SK-N-SH treated with all-trans-retinoic acid at 6 μM for 48 hours (cell line): ENCODE results near the gene VCL.
"Not testable (repeated sequence)": the region's sequence is repeated elsewhere in the genome, so short reads cannot be mapped to it uniquely, and the experiment has no call there.

Experiments used
- ATAC-seq: fragments of 200-7000 bp; cut with Tn5 transposase; 3 replicates; pipeline ENCODE4 v1.9.1; 2020; ENCODE audit warnings: mild to moderate bottlenecking, moderate library complexity
- ARNTL ChIP-seq: fragments of 450-650 bp; formaldehyde crosslinking; IDR thresholded peaks from 2 replicates; pipeline ENCODE4 v1.5.0; 2020; ENCODE audit warnings: low read depth, mild to moderate bottlenecking, moderate library complexity, borderline replicate concordance
- BACH2 ChIP-seq: fragments of 250-450 bp; sonication (Bioruptor Pico); IDR thresholded peaks from 2 replicates; pipeline ENCODE4 v1.9.0; 2021; ENCODE audit warnings: mild to moderate bottlenecking, borderline replicate concordance
- CSDC2 ChIP-seq: fragments of 250-450 bp; sonication (Bioruptor Pico); IDR thresholded peaks from 2 replicates; pipeline ENCODE4 v1.5.0; 2020; ENCODE audit warnings: mild to moderate bottlenecking, moderate library complexity
- ESRRG ChIP-seq: fragments of 250-450 bp; sonication (Bioruptor Pico); IDR thresholded peaks from 2 replicates; pipeline ENCODE4 v1.6.1; 2021; ENCODE audit warnings: mild to moderate bottlenecking
- GLIS3 ChIP-seq: fragments of 250-450 bp; sonication (Bioruptor Pico); IDR thresholded peaks from 2 replicates; pipeline ENCODE4 v1.5.0; 2020; ENCODE audit warnings: mild to moderate bottlenecking, moderate library complexity
- ISL1 ChIP-seq: fragments of 250-450 bp; sonication (Bioruptor Pico); IDR thresholded peaks from 2 replicates; pipeline ENCODE4 v2.1.2; 2022; ENCODE audit warnings: mild to moderate bottlenecking, moderate library complexity
- OSR1 ChIP-seq: fragments of 250-450 bp; sonication (Bioruptor Pico); IDR thresholded peaks from 2 replicates; pipeline ENCODE4 v1.8.0; 2022; ENCODE audit warnings: moderate library complexity, mild to moderate bottlenecking, inconsistent platforms
- PATZ1 ChIP-seq: fragments of 250-450 bp; sonication (Bioruptor Pico); IDR thresholded peaks from 2 replicates; pipeline ENCODE4 v1.8.0; 2020; ENCODE audit warnings: mild to moderate bottlenecking, moderate library complexity, borderline replicate concordance
- PPARA ChIP-seq: fragments of 250-450 bp; sonication (Bioruptor Pico); IDR thresholded peaks from 2 replicates; pipeline ENCODE4 v1.5.0; 2020; ENCODE audit warnings: mild to moderate bottlenecking, borderline replicate concordance
- SNAI2 ChIP-seq: fragments of 250-450 bp; sonication (Bioruptor Pico); IDR thresholded peaks from 2 replicates; pipeline ENCODE4 v1.5.0; 2020; ENCODE audit warnings: mild to moderate bottlenecking, moderate library complexity
- TCF4 ChIP-seq: fragments of 250-450 bp; sonication (Bioruptor Pico); IDR thresholded peaks from 2 replicates; pipeline ENCODE4 v1.8.0; 2021; ENCODE audit warnings: mild to moderate bottlenecking, moderate library complexity, borderline replicate concordance
- TOX ChIP-seq: fragments of 250-450 bp; sonication (Bioruptor Pico); IDR thresholded peaks from 2 replicates; pipeline ENCODE4 v1.8.0; 2021; ENCODE audit warnings: mild to moderate bottlenecking, moderate library complexity, borderline replicate concordance
- ZC3H10 ChIP-seq: fragments of 250-450 bp; sonication (Bioruptor Pico); IDR thresholded peaks from 2 replicates; pipeline ENCODE4 v1.5.1; 2021; ENCODE audit warnings: mild to moderate bottlenecking, moderate library complexity
- ZFP3 ChIP-seq: fragments of 250-450 bp; sonication (Bioruptor Pico); IDR thresholded peaks from 2 replicates; pipeline ENCODE4 v1.5.0; 2020; ENCODE audit warnings: mild to moderate bottlenecking, moderate library complexity
- ZFP30 ChIP-seq: fragments of 450-650 bp; formaldehyde crosslinking; IDR thresholded peaks from 2 replicates; pipeline ENCODE4 v1.5.0; 2022; ENCODE audit warnings: mild to moderate bottlenecking, moderate library complexity
- ZNF70 ChIP-seq: fragments of 450-650 bp; formaldehyde crosslinking; IDR thresholded peaks from 2 replicates; pipeline ENCODE4 v1.5.0; 2020; ENCODE audit warnings: mild to moderate bottlenecking, moderate library complexity
- ZNF8 ChIP-seq: fragments of 450-650 bp; formaldehyde crosslinking; IDR thresholded peaks from 2 replicates; pipeline ENCODE4 v1.5.0; 2020; ENCODE audit warnings: mild to moderate bottlenecking, moderate library complexity
- TF ChIP-seq, protein P1 (sequence below): fragments of 250-450 bp; sonication (Bioruptor Pico); IDR thresholded peaks from 2 replicates; pipeline ENCODE4 v1.5.1; 2021; ENCODE audit warnings: mild to moderate bottlenecking, moderate library complexity
- TF ChIP-seq, protein P2 (sequence below): fragments of 250-450 bp; sonication (Bioruptor Pico); IDR thresholded peaks from 2 replicates; pipeline ENCODE4 v1.5.1; 2020; ENCODE audit warnings: low read depth, mild to moderate bottlenecking, moderate library complexity
- TF ChIP-seq, protein P3 (sequence below): fragments of 250-450 bp; sonication (Bioruptor Pico); IDR thresholded peaks from 2 replicates; pipeline ENCODE4 v1.8.0; 2021; ENCODE audit warnings: low read depth, mild to moderate bottlenecking, moderate library complexity, borderline replicate concordance

Gene VCL

GRCh38 chr10:74140553-74140952, 142.6 kb downstream of the VCL start:
- ATAC-seq: no peak

GRCh38 chr10:74145133-74145532, 147.2 kb downstream of the VCL start:
- TF ChIP-seq, protein P1, sequence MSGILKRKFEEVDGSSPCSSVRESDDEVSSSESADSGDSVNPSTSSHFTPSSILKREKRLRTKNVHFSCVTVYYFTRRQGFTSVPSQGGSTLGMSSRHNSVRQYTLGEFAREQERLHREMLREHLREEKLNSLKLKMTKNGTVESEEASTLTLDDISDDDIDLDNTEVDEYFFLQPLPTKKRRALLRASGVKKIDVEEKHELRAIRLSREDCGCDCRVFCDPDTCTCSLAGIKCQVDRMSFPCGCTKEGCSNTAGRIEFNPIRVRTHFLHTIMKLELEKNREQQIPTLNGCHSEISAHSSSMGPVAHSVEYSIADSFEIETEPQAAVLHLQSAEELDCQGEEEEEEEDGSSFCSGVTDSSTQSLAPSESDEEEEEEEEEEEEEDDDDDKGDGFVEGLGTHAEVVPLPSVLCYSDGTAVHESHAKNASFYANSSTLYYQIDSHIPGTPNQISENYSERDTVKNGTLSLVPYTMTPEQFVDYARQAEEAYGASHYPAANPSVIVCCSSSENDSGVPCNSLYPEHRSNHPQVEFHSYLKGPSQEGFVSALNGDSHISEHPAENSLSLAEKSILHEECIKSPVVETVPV (CRISPR knock-in tag): no peak
- TF ChIP-seq TCF4 (no peak), PPARA (CRISPR knock-in tag) (no peak), OSR1 (no peak), BACH2 (no peak), PATZ1 (CRISPR knock-in tag) (no peak), ISL1 (CRISPR knock-in tag) (peak; percentile 73)
- TF ChIP-seq, all 23 proteins: peak for 1
- ATAC-seq: peak; percentile 84

More at GRCh38 chr10:74140553-74140952, 142.6 kb downstream of the VCL start:
- no peak for TF ChIP-seq BACH2
- no peak for TF ChIP-seq OSR1
- TF ChIP-seq, protein P2, sequence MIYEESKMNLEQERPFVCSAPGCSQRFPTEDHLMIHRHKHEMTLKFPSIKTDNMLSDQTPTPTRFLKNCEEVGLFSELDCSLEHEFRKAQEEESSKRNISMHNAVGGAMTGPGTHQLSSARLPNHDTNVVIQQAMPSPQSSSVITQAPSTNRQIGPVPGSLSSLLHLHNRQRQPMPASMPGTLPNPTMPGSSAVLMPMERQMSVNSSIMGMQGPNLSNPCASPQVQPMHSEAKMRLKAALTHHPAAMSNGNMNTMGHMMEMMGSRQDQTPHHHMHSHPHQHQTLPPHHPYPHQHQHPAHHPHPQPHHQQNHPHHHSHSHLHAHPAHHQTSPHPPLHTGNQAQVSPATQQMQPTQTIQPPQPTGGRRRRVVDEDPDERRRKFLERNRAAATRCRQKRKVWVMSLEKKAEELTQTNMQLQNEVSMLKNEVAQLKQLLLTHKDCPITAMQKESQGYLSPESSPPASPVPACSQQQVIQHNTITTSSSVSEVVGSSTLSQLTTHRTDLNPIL: no peak
- TF ChIP-seq, protein P3, sequence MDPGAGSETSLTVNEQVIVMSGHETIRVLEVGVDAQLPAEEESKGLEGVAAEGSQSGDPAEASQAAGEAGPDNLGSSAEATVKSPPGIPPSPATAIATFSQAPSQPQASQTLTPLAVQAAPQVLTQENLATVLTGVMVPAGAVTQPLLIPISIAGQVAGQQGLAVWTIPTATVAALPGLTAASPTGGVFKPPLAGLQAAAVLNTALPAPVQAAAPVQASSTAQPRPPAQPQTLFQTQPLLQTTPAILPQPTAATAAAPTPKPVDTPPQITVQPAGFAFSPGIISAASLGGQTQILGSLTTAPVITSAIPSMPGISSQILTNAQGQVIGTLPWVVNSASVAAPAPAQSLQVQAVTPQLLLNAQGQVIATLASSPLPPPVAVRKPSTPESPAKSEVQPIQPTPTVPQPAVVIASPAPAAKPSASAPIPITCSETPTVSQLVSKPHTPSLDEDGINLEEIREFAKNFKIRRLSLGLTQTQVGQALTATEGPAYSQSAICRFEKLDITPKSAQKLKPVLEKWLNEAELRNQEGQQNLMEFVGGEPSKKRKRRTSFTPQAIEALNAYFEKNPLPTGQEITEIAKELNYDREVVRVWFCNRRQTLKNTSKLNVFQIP (CRISPR knock-in tag): no peak
- no peak for TF ChIP-seq TOX (CRISPR knock-in tag)
- no peak for TF ChIP-seq CSDC2 (CRISPR knock-in tag)
- no peak for TF ChIP-seq ZFP30 (CRISPR knock-in tag)
- no peak for TF ChIP-seq ESRRG
- no peak for TF ChIP-seq ISL1 (CRISPR knock-in tag)
- TF ChIP-seq ZNF8 (CRISPR knock-in tag): no peak
- no peak for TF ChIP-seq PPARA (CRISPR knock-in tag)
- no peak for TF ChIP-seq TCF4
- TF ChIP-seq ZNF70: no peak
- TF ChIP-seq SNAI2 (CRISPR knock-in tag): no peak

GRCh38 chr10:74146980-74147379, 149.1 kb downstream of the VCL start:
- not testable (repeated sequence) for ATAC-seq

DNA sequence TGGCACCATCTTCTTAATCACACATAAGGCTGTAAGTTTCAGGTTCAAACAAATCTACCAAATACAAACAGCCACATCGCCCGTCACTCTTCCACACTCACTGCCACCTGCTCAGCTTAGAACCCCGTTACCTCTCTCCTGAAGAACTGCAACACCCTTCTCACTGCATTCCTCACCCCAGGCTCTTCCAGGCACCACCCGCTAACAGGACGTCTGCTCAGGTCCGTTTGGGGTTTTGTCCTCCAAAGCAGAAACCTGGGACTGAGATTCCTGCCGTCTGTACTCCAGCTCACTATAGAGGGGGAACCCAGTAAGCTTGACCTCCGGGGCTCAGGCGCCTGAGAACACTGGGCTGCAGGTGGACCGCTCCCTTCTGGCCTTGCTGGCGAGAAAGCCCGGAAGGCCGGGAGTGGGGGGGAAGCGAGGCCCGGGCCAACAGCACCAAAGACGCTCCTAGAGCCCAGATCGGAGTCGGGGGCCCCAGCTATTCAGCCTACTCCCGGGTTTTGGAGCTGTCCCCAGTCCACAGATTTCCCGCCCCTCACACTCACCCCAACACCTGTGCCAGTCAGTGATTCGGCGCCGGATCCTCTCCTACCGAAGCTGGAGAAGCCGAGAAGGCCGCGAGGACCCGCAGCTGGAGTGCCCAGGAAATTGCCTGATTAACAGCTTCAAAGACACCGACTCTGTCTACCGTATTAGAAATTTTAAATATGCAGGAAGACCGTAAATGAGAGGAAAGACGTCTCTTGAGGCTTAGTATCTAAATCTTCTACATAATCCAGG, 152.5 kb downstream of the VCL start, which contains the start of gene AP3M1:
Gene AP3M1 (minus strand): TSS at position 625 of the 786 bp plus-strand sequence. CDS start 12,449 bp downstream, outside the sequence.
- TF ChIP-seq, protein P1 (CRISPR knock-in tag): no peak
- TF ChIP-seq ZFP3 (CRISPR knock-in tag): no peak
- TF ChIP-seq, protein P3 (CRISPR knock-in tag): no peak
- TF ChIP-seq SNAI2 (CRISPR knock-in tag): no peak
- no peak for TF ChIP-seq GLIS3 (CRISPR knock-in tag)
- TF ChIP-seq OSR1: no peak
- no peak for TF ChIP-seq ZC3H10 (CRISPR knock-in tag)
- TF ChIP-seq PATZ1 (CRISPR knock-in tag): no peak
- no peak for TF ChIP-seq ARNTL (CRISPR knock-in tag)
- no peak for TF ChIP-seq ZNF70
- no peak for TF ChIP-seq TCF4
- TF ChIP-seq ZFP30 (CRISPR knock-in tag): no peak
- TF ChIP-seq, protein P2: no peak
- no peak for TF ChIP-seq TOX (CRISPR knock-in tag)
- TF ChIP-seq CSDC2 (CRISPR knock-in tag): no peak
- no peak for TF ChIP-seq BACH2
- peak; percentile 69 for ATAC-seq
